Measurements from ENCODE around the gene CDR2.

Gene CDR2

GRCh38 chr16:22324787-22325597 lies 49.4 kb downstream of the CDR2 start:
- Histone ChIP-seq H3K27me3 (ENCODE audit: low read length) (no peaks in the 10 kb centered on the region), H3K79me2 (ENCODE audit: insufficient read depth, low read length) (no peaks in the 10 kb centered on the region; the same call in 1 of the 2 replicates), H3K9ac (ENCODE audit: low read length) (no peak overlapping the region), H3K27ac (ENCODE audit: low read depth, low read length) (no peak overlapping the region), H3K9me2 (replicated peaks; ENCODE audit: insufficient read depth, low read length) (no peaks in the 10 kb centered on the region), H3K4me2 (ENCODE audit: low read depth, low read length, poor library complexity, severe bottlenecking) (no peak overlapping the region), H4K20me1 (ENCODE audit: low read depth, low read length) (no peaks in the 10 kb centered on the region), H3K9me3 (ENCODE audit: insufficient read depth, low read length) (no peaks in the 10 kb centered on the region), H3K4me3 (ENCODE audit: insufficient read depth, low read length, poor library complexity, severe bottlenecking) (no peak overlapping the region), H3K36me3 (ENCODE audit: low read length) (peaks cover under 1% of the 10 kb centered on the region; the same call in 1 of the 2 replicates), H2AFZ (ENCODE audit: low read depth, low read length, severe bottlenecking) (no peak overlapping the region), H3F3A (ENCODE audit: insufficient read depth) (no peaks in the 10 kb centered on the region; the same call in 1 of the 2 replicates)
- TF ChIP-seq EZH2phosphoT487 (conservative IDR thresholded peaks at IDR 0.05; ENCODE audit: low read length) (no peak), CTCF (IDR thresholded peaks at IDR 0.05; ENCODE audit: insufficient read depth, low read length, poor library complexity, severe bottlenecking) (no peak)

GRCh38 chr16:22323959-22324786 lies 50.2 kb downstream of the CDR2 start:
- Histone ChIP-seq H4K20me1 (ENCODE audit: low read depth, low read length) (no peaks in the 10 kb centered on the region), H3K27ac (ENCODE audit: low read depth, low read length) (no peak overlapping the region), H3F3A (ENCODE audit: insufficient read depth) (peaks cover 3% of the 10 kb centered on the region; the same call in 1 of the 2 replicates), H3K36me3 (ENCODE audit: low read length) (peaks cover 3% of the 10 kb centered on the region; the same call in 1 of the 2 replicates), H3K4me2 (ENCODE audit: low read depth, low read length, poor library complexity, severe bottlenecking) (no peak overlapping the region), H3K9ac (ENCODE audit: low read length) (no peak overlapping the region), H3K9me2 (replicated peaks; ENCODE audit: insufficient read depth, low read length) (no peaks in the 10 kb centered on the region), H3K27me3 (ENCODE audit: low read length) (no peaks in the 10 kb centered on the region), H2AFZ (ENCODE audit: low read depth, low read length, severe bottlenecking) (no peak overlapping the region), H3K79me2 (ENCODE audit: insufficient read depth, low read length) (no peaks in the 10 kb centered on the region; the same call in 1 of the 2 replicates), H3K4me3 (ENCODE audit: insufficient read depth, low read length, poor library complexity, severe bottlenecking) (no peak overlapping the region), H3K9me3 (ENCODE audit: insufficient read depth, low read length) (no peaks in the 10 kb centered on the region)
- TF ChIP-seq EZH2phosphoT487 (conservative IDR thresholded peaks at IDR 0.05; ENCODE audit: low read length) (no peak), CTCF (IDR thresholded peaks at IDR 0.05; ENCODE audit: insufficient read depth, low read length, poor library complexity, severe bottlenecking) (no peak)

GRCh38 chr16:22323173-22323958 lies 51.1 kb downstream of the CDR2 start:
- Histone ChIP-seq H3K9ac (ENCODE audit: low read length) (no peak overlapping the region), H3K36me3 (ENCODE audit: low read length) (peaks cover 6% of the 10 kb centered on the region; the same call in 1 of the 2 replicates), H3K9me3 (ENCODE audit: insufficient read depth, low read length) (no peaks in the 10 kb centered on the region), H4K20me1 (ENCODE audit: low read depth, low read length) (no peaks in the 10 kb centered on the region), H3F3A (ENCODE audit: insufficient read depth) (peaks cover 3% of the 10 kb centered on the region; the same call in 1 of the 2 replicates), H2AFZ (ENCODE audit: low read depth, low read length, severe bottlenecking) (no peak overlapping the region), H3K4me2 (ENCODE audit: low read depth, low read length, poor library complexity, severe bottlenecking) (no peak overlapping the region), H3K27ac (ENCODE audit: low read depth, low read length) (no peak overlapping the region), H3K9me2 (replicated peaks; ENCODE audit: insufficient read depth, low read length) (no peaks in the 10 kb centered on the region), H3K27me3 (ENCODE audit: low read length) (no peaks in the 10 kb centered on the region), H3K79me2 (ENCODE audit: insufficient read depth, low read length) (no peaks in the 10 kb centered on the region; the same call in 1 of the 2 replicates), H3K4me3 (ENCODE audit: insufficient read depth, low read length, poor library complexity, severe bottlenecking) (no peak overlapping the region)
- TF ChIP-seq CTCF (IDR thresholded peaks at IDR 0.05; ENCODE audit: insufficient read depth, low read length, poor library complexity, severe bottlenecking), result no peak
- no peak for TF ChIP-seq EZH2phosphoT487 (conservative IDR thresholded peaks at IDR 0.05; ENCODE audit: low read length)
